Epithelial cell of proximal tubule (primary cell): ENCODE results near the gene MOGAT3. TPM values are rescaled to one million over a fixed set of nuclear protein-coding genes. Genes with fewer than 3 reads are reported as not detected.
"Not testable (repeated sequence)": the region's sequence is repeated elsewhere in the genome, so short reads cannot be mapped to it uniquely, and the experiment has no call there.

Experiments used
- DNase-seq: peaks from one replicate; pipeline ENCODE4 v3.0.0-alpha.2; 2011; ENCODE audit warnings: low read depth
- H3K4me3 ChIP-seq: 2 replicates; pipeline ENCODE4 v1.5.1; 2011; ENCODE audit warnings: low read depth, mild to moderate bottlenecking, low read length
- CTCF ChIP-seq: conservative IDR thresholded peaks from 2 replicates; pipeline ENCODE4 v1.5.1; 2012; ENCODE audit warnings: low read depth, mild to moderate bottlenecking, low read length
- total RNA-seq: library from RNA; depleted of rRNA; stranded (reverse); fragments of >200 nt; gene quantifications from 2 replicates; pipeline ENCODE4 v1.2.3, GENCODE V29; 2015

MOGAT3 gene
- total RNA-seq, 1 donor from 2014 or later: not detected

GRCh38 chr7:101210143-101210542 lies 9.3 kb upstream of the MOGAT3 start:
- no peak for DNase-seq
- TF ChIP-seq CTCF: no peak
- no peak overlapping the region for H3K4me3 ChIP-seq

- no peak for DNase-seq
- no peak for TF ChIP-seq CTCF
- no peak overlapping the region for H3K4me3 ChIP-seq
These were observed 8.0 kb upstream of the MOGAT3 start for GRCh38 chr7:101208794-101209193.

GRCh38 chr7:101207459-101207858 lies 6.6 kb upstream of the MOGAT3 start:
- no peak for DNase-seq
- H3K4me3 ChIP-seq: no peak overlapping the region
- no peak for TF ChIP-seq CTCF

GRCh38 chr7:101206665-101207042 lies 5.8 kb upstream of the MOGAT3 start:
- DNase-seq: no peak
- TF ChIP-seq CTCF: no peak
- H3K4me3 ChIP-seq: no peak overlapping the region

- H3K4me3 ChIP-seq: no peak overlapping the region
- no peak for DNase-seq
- no peak for TF ChIP-seq CTCF
These were observed 5.2 kb upstream of the MOGAT3 start for GRCh38 chr7:101205901-101206664.

- DNase-seq, H3K4me3 ChIP-seq: not testable (repeated sequence)
These were observed 3.2 kb upstream of the MOGAT3 start for GRCh38 chr7:101203740-101204738.

GRCh38 chr7:101202603-101202918 lies 1.7 kb upstream of the MOGAT3 start:
- no peak for DNase-seq
- no peak overlapping the region for H3K4me3 ChIP-seq
- TF ChIP-seq CTCF: no peak
